GM12878 (cell line): ENCODE results near the gene MTMR6. TPM values are rescaled to one million over a fixed set of nuclear protein-coding genes. Genes with fewer than 3 reads are reported as not detected.
A peak's percentile ranks its signal among the peaks of the same experiment; 100 is the strongest.

Experiments
- ATAC-seq: fragments of 200-7000 bp; cut with Tn5 transposase; 3 replicates; pipeline ENCODE4 v1.9.1; 2020; ENCODE audit warnings: mild to moderate bottlenecking, moderate library complexity
- BruUV-seq: library from RNA; stranded (reverse); fragments of 400-500 nt; replicated peaks from 2 replicates; lab custom pipeline; 2021; lab: Mats Ljungman, UMichigan
- CTCF ChIA-PET: fragments of 300-600 bp; sonication (Branson Sonifier 250); formaldehyde crosslinking; extraction: SDS; loops from one replicate; lab custom pipeline; 2021; ENCODE audit warnings: inconsistent platforms; lab: Yijun Ruan, JAX
- POLR2A ChIA-PET: fragments of 350-600 bp; formaldehyde crosslinking; extraction: SDS; loops from one replicate; lab custom pipeline; 2021; ENCODE audit warnings: inconsistent platforms; lab: Charles Lee
- RAD21 ChIA-PET: fragments of 300-600 bp; sonication (Branson Sonifier 250); formaldehyde crosslinking; loops from one replicate; lab custom pipeline; 2023; ENCODE audit warnings: antibody characterized with exemption; ENCODE audit not compliant: unreplicated experiment; lab: Charles Lee
- SMC1A ChIA-PET: fragments of 300-600 bp; sonication (Branson Sonifier 250); formaldehyde crosslinking; loops from one replicate; lab custom pipeline; 2023; ENCODE audit not compliant: unreplicated experiment, uncharacterized antibody; lab: Charles Lee
- DNase-seq: peaks from one replicate; pipeline ENCODE4 v3.0.0-alpha.2; 2011; ENCODE audit warnings: low read depth, low spot score
- FAIRE-seq: peaks from 3 replicates; lab custom pipeline; 2011; peaks lifted over from hg19 to GRCh38; lab: Jason Lieb, UNC
- H2AFZ ChIP-seq: 2 replicates; pipeline ENCODE4 v1.6.0; 2011; ENCODE audit warnings: low read depth, low read length, control low read depth; ENCODE audit not compliant: control insufficient read depth
- H3K27ac ChIP-seq: 2 replicates; pipeline ENCODE4 v1.5.1; 2011; ENCODE audit warnings: control low read depth; ENCODE audit not compliant: control insufficient read depth, insufficient read depth
- H3K27me3 ChIP-seq, 2 experiments: replicated peaks in 1 of 2; 2 replicates each; pipeline versions ENCODE4 v1.6.0 to v1.6.1; 2011; ENCODE audit warnings: low read length in 1 of 2; ENCODE audit not compliant: control insufficient read depth in 2 of 2, insufficient read depth in 2 of 2
- H3K36me3 ChIP-seq, 2 experiments: 2 replicates each; pipeline ENCODE4 v1.5.1; 2011; ENCODE audit warnings: low read length in 1 of 2; ENCODE audit not compliant: control insufficient read depth in 2 of 2, insufficient read depth in 2 of 2
- H3K4me1 ChIP-seq: 2 replicates; pipeline ENCODE4 v1.6.1; 2011; ENCODE audit warnings: mild to moderate bottlenecking, low read length, moderate library complexity, mixed read lengths; ENCODE audit not compliant: control insufficient read depth, insufficient read depth
- H3K4me2 ChIP-seq: 2 replicates; pipeline ENCODE4 v1.6.0; 2011; ENCODE audit warnings: control low read depth; ENCODE audit not compliant: control insufficient read depth, insufficient read depth
- H3K4me3 ChIP-seq: fragments of 200-600 bp; sonication (generic); 2 replicates; pipeline ENCODE4 v1.5.1; 2016
- H3K79me2 ChIP-seq: 2 replicates; pipeline ENCODE4 v1.6.0; 2011; ENCODE audit warnings: low read length; ENCODE audit not compliant: control insufficient read depth, insufficient read depth
- H3K9ac ChIP-seq: 2 replicates; pipeline ENCODE4 v1.8.0; 2011; ENCODE audit warnings: low read length, control low read depth, mixed read lengths; ENCODE audit not compliant: control insufficient read depth, insufficient read depth
- H3K9me3 ChIP-seq: replicated peaks from 3 replicates; pipeline ENCODE4 v1.5.1; 2011; ENCODE audit warnings: mild to moderate bottlenecking, low read length; ENCODE audit not compliant: control insufficient read depth, insufficient read depth
- H4K20me1 ChIP-seq: 2 replicates; pipeline ENCODE4 v1.6.0; 2011; ENCODE audit not compliant: control insufficient read depth, insufficient read depth
- CBFB ChIP-seq: IDR thresholded peaks from 2 replicates; pipeline ENCODE4 v1.6.1; 2016; ENCODE audit warnings: antibody characterized with exemption, low read depth
- CBX5 ChIP-seq: sonication (generic); IDR thresholded peaks from 2 replicates; pipeline ENCODE4 v1.6.1; 2016; ENCODE audit warnings: low read depth, moderate library complexity, mild to moderate bottlenecking, inconsistent platforms
- HDGF ChIP-seq: fragments of 450-650 bp; IDR thresholded peaks from 2 replicates; pipeline ENCODE4 v1.6.1; 2016; ENCODE audit warnings: antibody characterized with exemption
- HSF1 ChIP-seq: fragments of 150-350 bp; IDR thresholded peaks from 2 replicates; pipeline ENCODE4 v1.6.1; 2014; ENCODE audit warnings: mild to moderate bottlenecking, low read depth, low read length
- TCF3 ChIP-seq: IDR thresholded peaks from 2 replicates; pipeline ENCODE4 v1.6.1; 2012; ENCODE audit warnings: low read depth, mild to moderate bottlenecking, low read length, borderline replicate concordance; ENCODE audit not compliant: insufficient read depth
- ZBTB4 ChIP-seq: fragments of 450-650 bp; formaldehyde crosslinking; IDR thresholded peaks from 2 replicates; pipeline ENCODE4 v1.4.0; 2022; ENCODE audit warnings: mild to moderate bottlenecking, moderate library complexity
- WGBS: methylation state at CpG from one replicate; pipeline ENCODE4 v1.1.6; 2016; ENCODE audit warnings: low lambda C conversion rate; ENCODE audit not compliant: insufficient replicate concordance, insufficient coverage; ENCODE audit errors: missing lambda C conversion rate; 5-methylcytosine and 5-hydroxymethylcytosine counted together
- in situ Hi-C: fragments of 300-500 bp; cut with MboI; formaldehyde crosslinking; loops from 9 replicates; pipeline ENCODE4 v1.14.3; 2018; ENCODE audit warnings: mixed read lengths
- intact Hi-C: fragments of 100-400 bp; cut with micrococcal nuclease; formaldehyde crosslinking; loops from one replicate; pipeline ENCODE4 v1.14.2; 2022; ENCODE audit not compliant: unreplicated experiment
- polyA plus RNA-seq, 11 experiments: library from polyadenylated mRNA; depleted of rRNA in 4 of 11; unstranded in 6 of 11; stranded (reverse) in 5 of 11; fragments of >200 nt; fragmentation: Nextera tagmentation in 4 of 11; fragmentation: Illumina TruSeq in 1 of 11; extraction: Ambion mirVana in 4 of 11; extraction: Trizol in 1 of 11; gene quantifications; 1 replicate in 1 of 11; 2 replicates in 10 of 11; pipeline versions ENCODE4 v1.2.1 to v1.2.3, GENCODE V29; 2011 to 2016; ENCODE audit warnings: inconsistent platforms in 2 of 11, missing spikeins in 2 of 11, low read depth in 1 of 11
- total RNA-seq, 4 experiments: library from RNA; depleted of rRNA in 3 of 4; stranded (reverse); fragments of >200 nt in 3 of 4; fragmentation: Illumina TruSeq in 1 of 4; extraction: Trizol in 1 of 4; gene quantifications; 2 replicates each; pipeline versions ENCODE4 v1.2.1 to v1.2.3, GENCODE V29; 2013 to 2021

MTMR6 gene
- total and polyA plus RNA-seq, 10 of the 15 experiments (the other 5 are each of a cell fraction or from before 2014, with no cell fraction given), result 9.8 to 24.2 (median 16.0) TPM

GRCh38 chr13:25281935-25282332 lies 5.4 kb downstream of the MTMR6 start:
- no TSS peak for BruUV-seq
- DNase-seq (no peak), ATAC-seq (peak; percentile 55), FAIRE-seq (no peak)
- Histone ChIP-seq H3K79me2 (peaks cover 15% of the 10 kb centered on the region), H4K20me1 (no peaks in the 10 kb centered on the region), H3K4me1 (peaks cover 12% of the 10 kb centered on the region), H3K27me3 (no peaks in the 10 kb centered on the region), H3K4me3 (peak overlapping the region; percentile 23; the same call in 1 of the 2 replicates), H2AFZ (peak overlapping the region; percentile 53; the same call in 1 of the 2 replicates), H3K9ac (peak overlapping the region; percentile 0; the same call in 1 of the 2 replicates), H3K9me3 (no peaks in the 10 kb centered on the region), H3K27ac (peak overlapping the region; percentile 57), H3K36me3 (no peaks in the 10 kb centered on the region), H3K4me2 (peak overlapping the region; percentile 69)
- TF ChIP-seq HDGF (0 out of 2 replicates have a peak, but pooled peaks have one; percentile 25), HSF1 (no peak), ZBTB4 (CRISPR knock-in tag) (no peak), TCF3 (no peak), CBFB (no peak), CBX5 (no peak)
- CTCF ChIA-PET, result no interaction called here
- SMC1A ChIA-PET, result interaction anchor here (1.1 to 1.6 kb wide), 2 partner anchors 10 to 101 kb away, joined by 3 to 5 read pairs; no protein-coding TSS in a partner anchor
- intact Hi-C loops, result loop anchor here (10.0 kb wide), 1 partner anchor 357 kb away; a partner anchor contains a TSS
- POLR2A ChIA-PET, result interaction anchor here (0.6 kb wide), 1 partner anchor 24 kb away, joined by 3 read pairs; no protein-coding TSS in a partner anchor
- in situ Hi-C loops, result no loop called here
- WGBS, result 25% methylated on average over 1 of the region's 1 CpG
- RAD21 ChIA-PET, result no interaction called here
